Liver (tissue), 9 donors: Measurements from ENCODE around the gene SLX4IP. TPM values are rescaled to one million over a fixed set of nuclear protein-coding genes. Genes with fewer than 3 reads are reported as not detected.

Experiments used
- DNase-seq: peaks from one replicate; pipeline ENCODE4 v3.0.0-alpha.2; 2017; ENCODE audit warnings: low spot score
- H3K27ac ChIP-seq, 2 donors: one replicate each; pipeline ENCODE4 v1.7.0; 2013; ENCODE audit warnings: inconsistent platforms in 2 of 2, low read length in 2 of 2, control low read depth in 1 of 2, low read depth in 1 of 2, mild to moderate bottlenecking in 1 of 2
- H3K27me3 ChIP-seq, 4 donors: one replicate each; pipeline versions ENCODE4 v1.6.1 to v1.7.0; 2013; ENCODE audit warnings: low read length in 3 of 4, inconsistent platforms in 1 of 4, mild to moderate bottlenecking in 1 of 4, moderate library complexity in 1 of 4; ENCODE audit not compliant: control insufficient read depth in 4 of 4, insufficient read depth in 4 of 4
- H3K36me3 ChIP-seq, 4 donors: one replicate each; pipeline versions ENCODE4 v1.6.1 to v1.7.0; 2013; ENCODE audit warnings: low read length in 3 of 4, mild to moderate bottlenecking in 3 of 4, low read depth in 1 of 4, moderate library complexity in 1 of 4; ENCODE audit not compliant: control insufficient read depth in 4 of 4, insufficient read depth in 3 of 4
- H3K4me1 ChIP-seq, 4 donors: one replicate each; pipeline versions ENCODE4 v1.6.1 to v1.7.0; 2013; ENCODE audit warnings: low read length in 3 of 4, mild to moderate bottlenecking in 3 of 4, moderate library complexity in 1 of 4; ENCODE audit not compliant: control insufficient read depth in 4 of 4, insufficient read depth in 4 of 4
- H3K4me3 ChIP-seq, 3 donors: one replicate each; pipeline versions ENCODE4 v1.6.1 to v1.7.0; 2013; ENCODE audit warnings: low read length in 3 of 3, control low read depth in 1 of 3, low read depth in 1 of 3, mild to moderate bottlenecking in 1 of 3
- H3K9ac ChIP-seq, 2 donors: one replicate each; pipeline ENCODE4 v1.7.0; 2013; ENCODE audit warnings: low read length in 2 of 2, mild to moderate bottlenecking in 2 of 2, moderate library complexity in 2 of 2, control low read depth in 1 of 2, low read depth in 1 of 2
- H3K9me3 ChIP-seq, 4 donors: one replicate each; pipeline versions ENCODE4 v1.6.1 to v1.7.0; 2013; ENCODE audit warnings: low read length in 3 of 4; ENCODE audit not compliant: control insufficient read depth in 4 of 4
- CTCF ChIP-seq: fragments of 150-350 bp; IDR thresholded peaks from 2 replicates; pipeline ENCODE4 v1.5.1; 2017; ENCODE audit warnings: improper control_type of control experiment, low read depth, low read length; ENCODE audit not compliant: missing input control
- EGR1 ChIP-seq, 2 donors: IDR thresholded peaks; 2 replicates each; pipeline ENCODE4 v1.6.1; 2016 to 2018; ENCODE audit warnings: antibody characterized with exemption in 2 of 2, low read depth in 2 of 2
- FOXA1 ChIP-seq: IDR thresholded peaks from 2 replicates; pipeline ENCODE4 v1.6.1; 2016; ENCODE audit warnings: antibody characterized with exemption
- FOXA2 ChIP-seq: IDR thresholded peaks from 2 replicates; pipeline ENCODE4 v1.6.1; 2016; ENCODE audit warnings: antibody characterized with exemption
- GABPA ChIP-seq, 2 donors: IDR thresholded peaks in 1 of 2; conservative IDR thresholded peaks in 1 of 2; 2 replicates each; pipeline ENCODE4 v1.6.1; 2016; ENCODE audit warnings: antibody characterized with exemption in 2 of 2, mild to moderate bottlenecking in 1 of 2, moderate library complexity in 1 of 2
- HNF4A ChIP-seq, 2 donors: conservative IDR thresholded peaks; 2 replicates each; pipeline ENCODE4 v1.6.1; 2016; ENCODE audit warnings: antibody characterized with exemption in 2 of 2, mild to moderate bottlenecking in 2 of 2
- HNF4G ChIP-seq: IDR thresholded peaks from 2 replicates; pipeline ENCODE4 v1.6.1; 2016; ENCODE audit warnings: antibody characterized with exemption
- JUND ChIP-seq, 2 donors: IDR thresholded peaks; 2 replicates each; pipeline ENCODE4 v1.6.1; 2016; ENCODE audit warnings: antibody characterized with exemption in 2 of 2
- NR2F2 ChIP-seq: IDR thresholded peaks from 2 replicates; pipeline ENCODE4 v1.6.1; 2016; ENCODE audit warnings: antibody characterized with exemption
- RAD21 ChIP-seq, 2 donors: IDR thresholded peaks; 2 replicates each; pipeline ENCODE4 v1.6.1; 2016; ENCODE audit warnings: antibody characterized with exemption in 2 of 2, mild to moderate bottlenecking in 2 of 2
- RXRA ChIP-seq, 2 donors: IDR thresholded peaks; 2 replicates each; pipeline ENCODE4 v1.6.1; 2017 to 2018; ENCODE audit warnings: antibody characterized with exemption in 2 of 2, mild to moderate bottlenecking in 1 of 2
- SP1 ChIP-seq: IDR thresholded peaks from 2 replicates; pipeline ENCODE4 v1.6.1; 2018; ENCODE audit warnings: antibody characterized with exemption, mild to moderate bottlenecking
- TAF1 ChIP-seq: conservative IDR thresholded peaks from 2 replicates; pipeline ENCODE4 v1.6.1; 2016; ENCODE audit warnings: antibody characterized with exemption, mild to moderate bottlenecking
- YY1 ChIP-seq: IDR thresholded peaks from 2 replicates; pipeline ENCODE4 v1.6.1; 2016; ENCODE audit warnings: antibody characterized with exemption, mild to moderate bottlenecking
- WGBS: extraction: QIAGEN DNeasy Blood & Tissue Kit; methylation state at CpG from one replicate; pipeline ENCODE4 v1.1.7; 2013; 5-methylcytosine and 5-hydroxymethylcytosine counted together
- polyA plus RNA-seq, 2 donors: library from polyadenylated mRNA; stranded (reverse) in 1 of 2; unstranded in 1 of 2; fragments of 200-250 nt in 1 of 2; fragments of >200 nt in 1 of 2; fragmentation: Nextera tagmentation in 1 of 2; extraction: Ambion mirVana in 1 of 2; gene quantifications; one replicate each; pipeline versions ENCODE4 v1.2.1 to v1.2.3, GENCODE V29; 2013 to 2015
- total RNA-seq, 2 donors: library from RNA; depleted of rRNA; stranded (reverse); fragments of >200 nt; gene quantifications; one replicate each; pipeline ENCODE4 v1.2.3, GENCODE V29; 2014
- TF ChIP-seq, protein P1 (sequence below): IDR thresholded peaks from 2 replicates; pipeline ENCODE4 v1.6.1; 2016; ENCODE audit warnings: antibody characterized with exemption
- TF ChIP-seq, protein P2 (sequence below): IDR thresholded peaks from 2 replicates; pipeline ENCODE4 v1.6.1; 2016; ENCODE audit warnings: antibody characterized with exemption
- TF ChIP-seq, protein P3 (sequence below): IDR thresholded peaks from 2 replicates; pipeline ENCODE4 v1.6.1; 2016; ENCODE audit warnings: antibody characterized with exemption, mild to moderate bottlenecking
- TF ChIP-seq, protein P4 (sequence below): IDR thresholded peaks from 2 replicates; pipeline ENCODE4 v1.6.1; 2016; ENCODE audit warnings: antibody characterized with exemption
- donor health status: healthy.
- donor health status: healthy.
- donor health status: healthy.
- donor health status: healthy.
- donor health status: healthy.

The SLX4IP gene
- total and polyA plus RNA-seq, 4 donors: 1.1 to 3.4 (median 2.7) TPM

GRCh38 chr20:10663756-10664155, 228.7 kb downstream of the SLX4IP start:
- TF ChIP-seq NR2F2 (no peak), SP1 (no peak), HNF4A (conservative IDR thresholded peaks at IDR 0.05) (no peak), RXRA (IDR thresholded peaks at IDR 0.05) (no peak), JUND (IDR thresholded peaks at IDR 0.05) (no peak)
- Histone ChIP-seq H3K9me3 (no peaks in the 10 kb centered on the region), H3K4me3 (no peak overlapping the region), H3K27ac (no peak overlapping the region), H3K36me3 (no peaks in the 10 kb centered on the region), H3K9ac (no peak overlapping the region), H3K27me3 (no peaks in the 10 kb centered on the region), H3K4me1 (no peaks in the 10 kb centered on the region)
- 75% methylated on average over 8 of the region's 8 CpGs for WGBS
- no peak for DNase-seq

DNA sequence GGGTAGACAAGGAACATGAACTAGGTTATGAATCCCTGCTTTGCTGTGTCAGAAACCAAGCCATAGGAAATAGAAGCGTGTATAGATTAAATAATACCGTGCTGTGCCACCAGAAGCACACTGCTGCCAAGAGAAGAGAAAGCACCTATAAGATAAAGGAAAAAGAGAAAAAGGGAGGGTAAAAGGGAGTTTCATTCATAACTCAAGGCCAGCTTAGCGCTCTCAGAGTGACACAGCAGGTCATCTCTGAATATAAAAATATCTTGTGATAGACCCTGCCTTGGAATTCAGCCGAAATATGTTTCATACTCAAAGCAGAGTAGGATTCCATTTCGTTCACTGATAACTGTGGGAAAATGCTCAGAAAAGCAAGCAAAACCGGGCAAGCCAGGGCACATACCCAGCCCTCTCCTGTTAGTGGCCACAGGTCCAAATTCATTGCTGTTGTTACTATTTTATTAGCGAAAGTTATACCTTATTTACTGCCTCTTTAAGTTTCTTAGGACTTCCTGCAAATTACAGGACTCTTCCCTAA, 230.0 kb downstream of the SLX4IP start:
- no peaks in the 10 kb centered on the region for H3K9me3 ChIP-seq
- WGBS: 71% methylated on average over 7 of the region's 7 CpGs
- peaks cover 0 to 2% (median 0%) of the 10 kb centered on the region in 4 donors for H3K4me1 ChIP-seq
- no peaks in the 10 kb centered on the region for H3K27me3 ChIP-seq
- no peak for DNase-seq
- H3K4me3 ChIP-seq: no peak overlapping the region
- no peaks in the 10 kb centered on the region for H3K36me3 ChIP-seq
- H3K27ac ChIP-seq: no peak overlapping the region
- no peak for TF ChIP-seq HNF4A (conservative IDR thresholded peaks at IDR 0.05)
- no peak for TF ChIP-seq JUND (IDR thresholded peaks at IDR 0.05)
- no peak for TF ChIP-seq FOXA2
- TF ChIP-seq, protein P1, sequence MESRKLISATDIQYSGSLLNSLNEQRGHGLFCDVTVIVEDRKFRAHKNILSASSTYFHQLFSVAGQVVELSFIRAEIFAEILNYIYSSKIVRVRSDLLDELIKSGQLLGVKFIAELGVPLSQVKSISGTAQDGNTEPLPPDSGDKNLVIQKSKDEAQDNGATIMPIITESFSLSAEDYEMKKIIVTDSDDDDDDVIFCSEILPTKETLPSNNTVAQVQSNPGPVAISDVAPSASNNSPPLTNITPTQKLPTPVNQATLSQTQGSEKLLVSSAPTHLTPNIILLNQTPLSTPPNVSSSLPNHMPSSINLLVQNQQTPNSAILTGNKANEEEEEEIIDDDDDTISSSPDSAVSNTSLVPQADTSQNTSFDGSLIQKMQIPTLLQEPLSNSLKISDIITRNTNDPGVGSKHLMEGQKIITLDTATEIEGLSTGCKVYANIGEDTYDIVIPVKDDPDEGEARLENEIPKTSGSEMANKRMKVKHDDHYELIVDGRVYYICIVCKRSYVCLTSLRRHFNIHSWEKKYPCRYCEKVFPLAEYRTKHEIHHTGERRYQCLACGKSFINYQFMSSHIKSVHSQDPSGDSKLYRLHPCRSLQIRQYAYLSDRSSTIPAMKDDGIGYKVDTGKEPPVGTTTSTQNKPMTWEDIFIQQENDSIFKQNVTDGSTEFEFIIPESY: no peak
- TF ChIP-seq, protein P2, sequence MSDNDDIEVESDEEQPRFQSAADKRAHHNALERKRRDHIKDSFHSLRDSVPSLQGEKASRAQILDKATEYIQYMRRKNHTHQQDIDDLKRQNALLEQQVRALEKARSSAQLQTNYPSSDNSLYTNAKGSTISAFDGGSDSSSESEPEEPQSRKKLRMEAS: no peak
- TF ChIP-seq, protein P3, sequence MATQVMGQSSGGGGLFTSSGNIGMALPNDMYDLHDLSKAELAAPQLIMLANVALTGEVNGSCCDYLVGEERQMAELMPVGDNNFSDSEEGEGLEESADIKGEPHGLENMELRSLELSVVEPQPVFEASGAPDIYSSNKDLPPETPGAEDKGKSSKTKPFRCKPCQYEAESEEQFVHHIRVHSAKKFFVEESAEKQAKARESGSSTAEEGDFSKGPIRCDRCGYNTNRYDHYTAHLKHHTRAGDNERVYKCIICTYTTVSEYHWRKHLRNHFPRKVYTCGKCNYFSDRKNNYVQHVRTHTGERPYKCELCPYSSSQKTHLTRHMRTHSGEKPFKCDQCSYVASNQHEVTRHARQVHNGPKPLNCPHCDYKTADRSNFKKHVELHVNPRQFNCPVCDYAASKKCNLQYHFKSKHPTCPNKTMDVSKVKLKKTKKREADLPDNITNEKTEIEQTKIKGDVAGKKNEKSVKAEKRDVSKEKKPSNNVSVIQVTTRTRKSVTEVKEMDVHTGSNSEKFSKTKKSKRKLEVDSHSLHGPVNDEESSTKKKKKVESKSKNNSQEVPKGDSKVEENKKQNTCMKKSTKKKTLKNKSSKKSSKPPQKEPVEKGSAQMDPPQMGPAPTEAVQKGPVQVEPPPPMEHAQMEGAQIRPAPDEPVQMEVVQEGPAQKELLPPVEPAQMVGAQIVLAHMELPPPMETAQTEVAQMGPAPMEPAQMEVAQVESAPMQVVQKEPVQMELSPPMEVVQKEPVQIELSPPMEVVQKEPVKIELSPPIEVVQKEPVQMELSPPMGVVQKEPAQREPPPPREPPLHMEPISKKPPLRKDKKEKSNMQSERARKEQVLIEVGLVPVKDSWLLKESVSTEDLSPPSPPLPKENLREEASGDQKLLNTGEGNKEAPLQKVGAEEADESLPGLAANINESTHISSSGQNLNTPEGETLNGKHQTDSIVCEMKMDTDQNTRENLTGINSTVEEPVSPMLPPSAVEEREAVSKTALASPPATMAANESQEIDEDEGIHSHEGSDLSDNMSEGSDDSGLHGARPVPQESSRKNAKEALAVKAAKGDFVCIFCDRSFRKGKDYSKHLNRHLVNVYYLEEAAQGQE: no peak
- TF ChIP-seq FOXA1: no peak
- TF ChIP-seq NR2F2: no peak
- TF ChIP-seq RXRA (IDR thresholded peaks at IDR 0.05): no peak
- TF ChIP-seq, protein P4, sequence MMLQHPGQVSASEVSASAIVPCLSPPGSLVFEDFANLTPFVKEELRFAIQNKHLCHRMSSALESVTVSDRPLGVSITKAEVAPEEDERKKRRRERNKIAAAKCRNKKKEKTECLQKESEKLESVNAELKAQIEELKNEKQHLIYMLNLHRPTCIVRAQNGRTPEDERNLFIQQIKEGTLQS: no peak
- TF ChIP-seq TAF1: no peak
- no peak for TF ChIP-seq HNF4G
- TF ChIP-seq SP1: no peak
- TF ChIP-seq GABPA (IDR thresholded peaks at IDR 0.05 in 1 of 2, conservative IDR thresholded peaks at IDR 0.05 in 1 of 2): no peak
- no peak for TF ChIP-seq EGR1 (IDR thresholded peaks at IDR 0.05; ENCODE audit: low read depth in 2 of 2)
- TF ChIP-seq YY1: no peak
- no peak for TF ChIP-seq RAD21 (IDR thresholded peaks at IDR 0.05)
- no peak for TF ChIP-seq CTCF
- H3K9ac ChIP-seq: no peak overlapping the region
